ENCODE data around the gene CDC40.

DNA sequence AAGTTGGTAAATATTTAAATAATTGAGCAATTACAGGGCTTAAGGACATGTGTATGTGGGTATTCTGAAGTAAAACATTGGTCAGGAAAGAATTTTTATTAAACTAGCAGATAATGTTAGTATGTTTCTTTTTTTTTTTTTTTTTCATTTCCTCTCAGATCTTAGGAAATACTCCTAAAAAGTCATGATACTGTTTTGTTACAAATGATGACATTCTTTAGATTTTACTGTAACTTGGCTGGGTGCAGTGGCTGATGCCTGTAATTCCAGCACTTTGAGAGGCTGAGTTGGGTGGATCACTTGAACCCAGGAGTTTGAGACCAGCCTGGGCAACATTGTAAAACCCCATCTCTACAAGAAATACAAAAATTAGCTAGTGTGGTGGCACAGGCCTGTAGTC lies 41.5 kb downstream of the CDC40 start:
- TF ChIP-seq, protein P1, sequence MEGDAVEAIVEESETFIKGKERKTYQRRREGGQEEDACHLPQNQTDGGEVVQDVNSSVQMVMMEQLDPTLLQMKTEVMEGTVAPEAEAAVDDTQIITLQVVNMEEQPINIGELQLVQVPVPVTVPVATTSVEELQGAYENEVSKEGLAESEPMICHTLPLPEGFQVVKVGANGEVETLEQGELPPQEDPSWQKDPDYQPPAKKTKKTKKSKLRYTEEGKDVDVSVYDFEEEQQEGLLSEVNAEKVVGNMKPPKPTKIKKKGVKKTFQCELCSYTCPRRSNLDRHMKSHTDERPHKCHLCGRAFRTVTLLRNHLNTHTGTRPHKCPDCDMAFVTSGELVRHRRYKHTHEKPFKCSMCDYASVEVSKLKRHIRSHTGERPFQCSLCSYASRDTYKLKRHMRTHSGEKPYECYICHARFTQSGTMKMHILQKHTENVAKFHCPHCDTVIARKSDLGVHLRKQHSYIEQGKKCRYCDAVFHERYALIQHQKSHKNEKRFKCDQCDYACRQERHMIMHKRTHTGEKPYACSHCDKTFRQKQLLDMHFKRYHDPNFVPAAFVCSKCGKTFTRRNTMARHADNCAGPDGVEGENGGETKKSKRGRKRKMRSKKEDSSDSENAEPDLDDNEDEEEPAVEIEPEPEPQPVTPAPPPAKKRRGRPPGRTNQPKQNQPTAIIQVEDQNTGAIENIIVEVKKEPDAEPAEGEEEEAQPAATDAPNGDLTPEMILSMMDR (conservative IDR thresholded peaks at IDR 0.05 in 1 of 2, IDR thresholded peaks at IDR 0.05 in 1 of 2; ENCODE audit: low read depth in 1 of 2, low read length in 2 of 2), result no peak
- no peak for TF ChIP-seq EZH2 (IDR thresholded peaks at IDR 0.05; ENCODE audit: low read length, missing control alignments)

All from fibroblast of lung (primary cell).